Activated CD4-positive, alpha-beta T cell treated with anti-CD3 and anti-CD28 coated beads, Interleukin-2, Interleukin-4, amounts not matched to agents 100 ng/mL and 50 ng/mL, durations not matched to agents 16 hours and 8 hours (primary cell): ENCODE data around the gene RAB41.
A peak's percentile ranks its signal among the peaks of the same experiment; 100 is the strongest.
"Not testable (repeated sequence)": the region's sequence is repeated elsewhere in the genome, so short reads cannot be mapped to it uniquely, and the experiment has no call there.

ENCODE experiments used
- DNase-seq: peaks from one replicate; pipeline ENCODE4 v3.0.0-alpha.2; 2020; ENCODE audit warnings: low spot score

RAB41 gene

DNA sequence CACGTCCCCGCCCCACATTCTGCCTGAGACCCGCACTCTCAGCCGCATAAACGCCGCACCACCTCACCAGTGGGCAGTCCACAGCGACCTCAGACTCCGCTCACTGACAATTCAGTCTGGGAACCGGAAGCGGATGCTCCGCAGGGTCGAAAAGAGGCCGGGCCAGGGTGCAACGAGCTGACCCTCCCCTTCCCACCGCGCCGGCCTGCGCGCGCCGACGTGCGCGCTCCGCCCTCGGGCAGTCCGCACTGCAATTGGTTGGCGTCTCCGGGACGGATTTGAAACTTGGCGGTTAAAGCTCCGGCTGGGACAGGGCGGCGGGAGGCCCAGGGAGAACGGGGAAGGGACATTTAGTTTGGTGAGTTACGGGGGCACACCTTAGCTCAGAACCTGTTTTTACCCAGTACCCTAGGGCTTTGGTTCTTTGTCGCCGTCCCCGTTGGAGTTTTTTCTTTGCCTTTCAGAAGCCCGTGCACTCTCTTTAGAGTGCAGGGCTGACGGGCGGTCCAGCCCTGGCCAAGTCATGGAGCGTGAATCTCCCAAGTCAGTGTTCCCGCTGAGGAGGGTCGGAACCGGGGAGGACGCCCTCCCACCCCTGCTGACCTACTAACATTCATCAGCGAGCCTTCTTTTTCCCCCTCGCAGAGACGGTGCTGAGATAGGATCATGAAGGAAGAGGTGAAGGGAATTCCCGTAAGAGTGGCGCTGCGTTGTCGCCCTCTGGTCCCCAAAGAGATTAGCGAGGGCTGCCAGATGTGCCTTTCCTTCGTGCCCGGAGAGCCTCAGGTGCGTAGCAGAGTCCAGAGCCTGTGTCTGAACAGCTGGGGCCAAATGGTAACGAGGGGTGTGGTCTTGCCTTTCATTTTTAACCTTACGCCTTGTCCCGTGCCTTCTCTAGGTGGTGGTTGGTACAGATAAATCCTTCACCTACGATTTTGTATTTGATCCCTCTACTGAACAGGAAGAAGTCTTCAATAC is 8.1 kb downstream of the RAB41 start, which contains the start of the genes KIF4A and PDZD11:
Gene KIF4A, plus strand, starts transcription at position 312 of the 978 bp plus-strand sequence. Its CDS starts 355 bp downstream, at position 667.
Gene PDZD11, minus strand, starts transcription at position 135 of the 978 bp plus-strand sequence. CDS start 586 bp downstream, outside the sequence.
- peak; percentile 85 for DNase-seq

DNA sequence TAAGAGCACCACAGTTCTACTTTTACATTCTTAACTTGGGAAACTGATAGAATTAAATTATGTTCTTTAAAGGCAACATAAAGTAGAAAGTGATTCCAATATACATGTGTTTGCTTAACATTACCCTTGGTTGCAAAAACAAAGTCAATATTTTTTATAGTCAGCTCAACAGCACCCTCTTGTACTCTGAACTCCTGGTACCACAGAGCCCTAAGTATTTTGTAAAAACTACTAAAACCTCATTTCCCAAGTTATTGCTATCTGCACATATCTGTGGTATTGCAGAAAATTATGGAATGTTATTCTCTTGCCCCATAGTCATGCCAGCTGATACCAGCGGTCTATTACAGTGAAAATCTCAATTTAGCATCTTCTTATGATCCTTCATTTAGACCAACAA is 10.8 kb downstream of the RAB41 start:
- no peak for DNase-seq

DNA sequence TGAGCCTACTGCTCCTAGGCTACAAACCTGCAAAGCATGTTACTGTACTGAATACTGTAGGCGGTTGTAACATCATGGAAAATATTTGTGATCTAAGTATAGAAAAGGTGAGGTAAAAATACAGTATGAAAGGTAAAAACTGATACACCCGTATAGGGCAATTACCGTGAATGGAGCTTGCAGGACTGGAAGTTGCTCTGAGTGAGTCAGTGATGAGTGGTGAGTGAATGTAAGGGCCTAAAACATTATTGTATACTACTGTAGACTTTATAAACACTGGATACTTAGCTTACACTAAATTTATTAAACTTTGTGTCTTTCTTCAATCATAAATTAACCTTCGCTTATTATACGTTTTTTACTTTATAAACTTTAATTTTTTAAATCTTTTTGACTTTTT is 11.6 kb downstream of the RAB41 start:
- no peak for DNase-seq

DNA sequence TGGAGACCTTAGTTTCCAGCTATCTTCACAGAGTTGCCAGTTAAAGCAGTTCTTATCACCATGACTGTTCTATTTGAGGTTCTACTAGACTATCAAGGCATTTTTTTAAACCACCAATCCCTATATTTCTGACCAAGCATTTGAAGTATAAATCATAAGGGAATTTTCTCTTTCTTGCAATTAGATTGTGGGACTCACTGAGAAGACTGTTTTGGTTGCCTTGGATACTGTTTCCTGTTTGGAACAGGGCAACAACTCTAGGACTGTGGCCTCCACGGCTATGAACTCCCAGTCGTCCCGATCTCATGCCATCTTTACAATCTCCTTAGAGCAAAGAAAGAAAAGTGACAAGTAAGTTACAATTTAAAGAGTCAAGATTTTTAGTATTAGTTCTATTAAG is 19.7 kb downstream of the RAB41 start:
- no peak for DNase-seq

DNA sequence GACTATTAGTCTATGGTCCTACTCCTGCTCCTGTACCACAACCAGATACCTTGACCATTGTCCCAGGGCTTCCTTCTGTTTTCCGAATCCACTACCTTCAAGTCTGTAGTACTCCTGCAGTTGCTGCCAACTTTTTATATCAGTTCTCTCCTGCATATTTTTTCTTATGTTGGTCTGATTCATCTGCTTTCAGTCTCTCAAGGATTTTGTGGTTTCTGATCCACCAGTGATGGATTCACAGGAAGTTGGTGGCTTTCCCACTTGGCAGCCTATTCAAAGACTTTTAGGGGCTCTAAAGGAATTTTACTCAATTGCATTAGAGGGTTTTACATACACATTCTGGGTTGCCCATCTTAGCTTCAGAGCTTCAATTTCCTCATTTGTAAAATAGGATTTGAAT is 31.5 kb downstream of the RAB41 start:
- DNase-seq, result no peak

DNA sequence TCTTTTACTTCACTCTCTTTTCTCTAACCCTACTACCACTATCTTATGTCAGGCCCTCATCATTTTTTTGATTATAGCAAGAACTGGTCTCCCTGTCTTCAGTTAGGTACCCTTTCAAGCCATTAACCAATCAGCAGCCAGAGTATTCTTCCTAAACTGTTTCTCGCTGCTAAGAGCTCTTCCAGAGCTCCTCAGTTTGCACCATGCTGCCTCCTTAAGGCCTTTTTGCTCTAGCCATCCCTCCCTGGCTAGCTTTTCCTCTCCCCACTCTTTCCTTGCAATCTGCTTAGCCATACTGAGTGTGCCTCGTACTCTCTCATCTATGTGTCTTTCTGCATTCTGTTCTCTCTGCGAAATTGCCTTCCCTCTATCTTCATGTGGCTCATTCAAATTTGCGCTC is 40.8 kb downstream of the RAB41 start:
- DNase-seq, result no peak

DNA sequence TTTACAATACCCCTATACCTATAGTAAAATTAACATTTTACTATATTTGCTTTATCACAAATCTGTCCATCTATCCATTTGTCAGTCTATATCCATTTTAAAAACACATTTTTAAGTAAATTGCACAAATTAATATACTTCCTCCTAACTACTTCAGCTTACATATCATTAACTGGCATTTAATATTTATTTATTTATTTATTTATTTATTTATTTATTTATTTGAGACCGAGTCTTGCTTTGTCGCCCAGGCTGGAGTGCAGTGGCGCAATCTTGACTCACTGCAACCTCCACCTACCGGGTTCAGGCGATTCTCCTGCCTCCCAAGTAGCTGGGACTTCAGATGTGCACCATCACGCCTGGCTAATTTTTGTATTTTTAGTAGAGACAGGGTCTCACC is 41.7 kb downstream of the RAB41 start:
- DNase-seq, result not testable (repeated sequence)

DNA sequence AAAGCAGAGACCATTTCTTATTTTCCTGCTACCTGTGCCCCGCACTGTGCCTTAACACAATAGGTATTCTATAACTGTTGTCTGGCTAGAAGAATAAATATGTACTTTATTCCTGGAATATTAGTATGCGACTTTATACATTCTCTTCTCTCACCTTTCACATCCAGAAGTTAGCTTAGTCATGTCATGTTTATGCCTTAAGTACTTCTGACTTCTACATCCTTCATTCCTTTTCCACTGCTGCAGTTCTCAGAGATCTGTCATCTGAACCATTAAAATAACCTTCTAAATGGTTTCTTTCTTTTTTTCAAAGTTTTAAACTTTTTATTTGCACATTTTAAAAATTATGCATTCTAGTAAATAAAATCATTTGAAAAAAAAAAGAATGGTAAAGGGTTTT is 42.4 kb downstream of the RAB41 start:
- DNase-seq, result no peak

DNA sequence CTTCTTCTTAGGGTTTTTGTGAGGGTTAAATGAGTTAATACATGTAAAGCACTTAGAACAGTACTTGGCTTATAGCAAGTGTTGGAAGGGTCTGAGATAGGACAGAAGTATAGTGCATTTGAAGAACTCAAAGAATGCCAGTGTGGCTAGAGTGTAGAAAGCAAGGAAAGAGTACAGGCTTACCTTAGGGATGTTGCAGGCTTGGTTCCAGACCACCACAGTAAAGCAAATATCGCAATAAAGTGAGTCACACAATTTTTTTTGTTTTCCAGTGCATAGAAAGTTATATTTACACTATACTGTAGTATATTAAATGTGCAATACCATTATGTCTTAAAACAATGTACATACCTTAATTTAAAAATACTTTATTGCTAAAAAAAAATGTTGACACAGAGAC is 49.2 kb downstream of the RAB41 start:
- no peak for DNase-seq

DNA sequence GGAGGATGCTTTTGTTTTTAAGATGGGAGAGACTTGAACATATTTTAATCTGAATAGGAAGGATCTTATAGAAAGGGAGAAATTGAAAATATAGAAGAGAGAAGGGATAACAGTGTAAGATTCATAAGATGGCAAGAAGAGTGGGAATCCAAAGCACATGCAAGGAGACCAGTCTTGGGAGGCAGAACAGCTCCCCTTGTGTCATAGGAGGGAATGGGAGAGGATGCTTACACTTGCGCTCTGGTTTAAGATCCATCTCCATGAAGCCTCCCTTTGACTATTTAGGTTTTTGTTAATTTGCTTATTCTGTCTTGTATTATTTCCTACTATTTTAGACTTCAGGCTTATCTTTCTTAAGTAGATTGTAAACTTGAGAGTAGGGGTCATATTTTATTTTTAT is 50.6 kb downstream of the RAB41 start:
- no peak for DNase-seq
